ENCODE data around the gene SLC39A5. TPM values are rescaled to one million over a fixed set of nuclear protein-coding genes. Genes with fewer than 3 reads are reported as not detected.

SLC39A5 gene
- polyA plus RNA-seq, 3 donors, result 0.21 to 0.25 TPM; not detected in 1

DNA sequence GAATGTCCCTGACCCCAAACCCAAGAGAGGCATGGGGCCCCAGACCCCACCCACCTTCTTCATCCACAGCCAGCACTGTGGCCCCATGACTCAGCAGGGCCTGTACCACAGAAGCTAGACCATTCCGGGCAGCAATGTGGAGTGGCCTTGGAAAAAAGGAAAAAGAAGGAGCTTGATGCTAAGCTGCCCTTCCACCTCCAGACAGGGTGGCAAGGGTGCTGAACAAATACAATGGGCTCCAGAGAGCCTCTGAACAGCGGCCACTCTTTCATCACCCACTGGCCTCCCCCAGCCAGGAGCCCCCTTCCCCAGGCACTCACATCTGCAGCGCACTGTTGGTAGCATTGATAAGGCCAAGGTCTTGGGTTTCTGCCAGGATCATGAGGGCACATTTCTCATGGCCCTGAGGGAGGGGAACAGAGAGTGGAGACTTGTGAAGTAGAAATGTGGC lies 13.9 kb downstream of the SLC39A5 start:
- Mint-ChIP-seq H3K36me3 (peaks cover 82 to 96% of the 10 kb centered on the region in 2 donors), H3K4me3 (no peak overlapping the region), H3K27me3 (ENCODE audit: low read depth in 3 of 3) (peaks cover 0 to 2% (median 0%) of the 10 kb centered on the region in 3 donors), H3K9me3 (no peaks in the 10 kb centered on the region), H3K27ac (peak overlapping the region in 3 of 7 donors; percentile 16 to 49 (median 42)), H3K4me1 (no peaks in the 10 kb centered on the region)
- WGBS (ENCODE audit: insufficient coverage), result 88% methylated on average over 1 of the region's 3 CpGs
- no peak for DNase-seq
- Histone ChIP-seq H2AFZ (ENCODE audit: insufficient read depth, low read depth, low read length, poor library complexity, severe bottlenecking) (no peak overlapping the region), H4K20me1 (ENCODE audit: insufficient read depth, low read length) (no peaks in the 10 kb centered on the region), H3K36me3 (replicated peaks in 1 of 2; ENCODE audit: control insufficient read depth in 1 of 2, insufficient read depth in 2 of 2, low read length in 2 of 2) (peaks cover 75 to 95% of the 10 kb centered on the region in 2 donors), H3K9me3 (replicated peaks in 1 of 2; ENCODE audit: control insufficient read depth in 1 of 2, insufficient read depth in 1 of 2, low read length in 2 of 2) (no peaks in the 10 kb centered on the region), H3K4me1 (ENCODE audit: control insufficient read depth in 1 of 2, insufficient read depth in 2 of 2, low read length in 2 of 2) (no peaks in the 10 kb centered on the region), H3K27me3 (ENCODE audit: control insufficient read depth in 2 of 2, insufficient read depth in 2 of 2, low read length in 2 of 2) (no peaks in the 10 kb centered on the region), H3K79me2 (ENCODE audit: insufficient read depth, low read length) (no peaks in the 10 kb centered on the region), H3K4me2 (replicated peaks; ENCODE audit: extremely low read depth, low read length, poor library complexity, severe bottlenecking) (no peak overlapping the region), H3K9ac (ENCODE audit: insufficient read depth, low read length, poor library complexity, severe bottlenecking) (no peak overlapping the region), H3K4me3 (replicated peaks in 1 of 3; ENCODE audit: low read depth in 2 of 3, low read length in 3 of 3) (no peak overlapping the region), H3K27ac (ENCODE audit: low read depth in 1 of 2, low read length in 2 of 2) (peak overlapping the region in 1 of 2 donors; percentile 8)
- intact Hi-C loops (cut with micrococcal nuclease), result no loop called here
- TF ChIP-seq, protein P1, sequence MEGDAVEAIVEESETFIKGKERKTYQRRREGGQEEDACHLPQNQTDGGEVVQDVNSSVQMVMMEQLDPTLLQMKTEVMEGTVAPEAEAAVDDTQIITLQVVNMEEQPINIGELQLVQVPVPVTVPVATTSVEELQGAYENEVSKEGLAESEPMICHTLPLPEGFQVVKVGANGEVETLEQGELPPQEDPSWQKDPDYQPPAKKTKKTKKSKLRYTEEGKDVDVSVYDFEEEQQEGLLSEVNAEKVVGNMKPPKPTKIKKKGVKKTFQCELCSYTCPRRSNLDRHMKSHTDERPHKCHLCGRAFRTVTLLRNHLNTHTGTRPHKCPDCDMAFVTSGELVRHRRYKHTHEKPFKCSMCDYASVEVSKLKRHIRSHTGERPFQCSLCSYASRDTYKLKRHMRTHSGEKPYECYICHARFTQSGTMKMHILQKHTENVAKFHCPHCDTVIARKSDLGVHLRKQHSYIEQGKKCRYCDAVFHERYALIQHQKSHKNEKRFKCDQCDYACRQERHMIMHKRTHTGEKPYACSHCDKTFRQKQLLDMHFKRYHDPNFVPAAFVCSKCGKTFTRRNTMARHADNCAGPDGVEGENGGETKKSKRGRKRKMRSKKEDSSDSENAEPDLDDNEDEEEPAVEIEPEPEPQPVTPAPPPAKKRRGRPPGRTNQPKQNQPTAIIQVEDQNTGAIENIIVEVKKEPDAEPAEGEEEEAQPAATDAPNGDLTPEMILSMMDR (IDR thresholded peaks at IDR 0.05), result no peak

DNA sequence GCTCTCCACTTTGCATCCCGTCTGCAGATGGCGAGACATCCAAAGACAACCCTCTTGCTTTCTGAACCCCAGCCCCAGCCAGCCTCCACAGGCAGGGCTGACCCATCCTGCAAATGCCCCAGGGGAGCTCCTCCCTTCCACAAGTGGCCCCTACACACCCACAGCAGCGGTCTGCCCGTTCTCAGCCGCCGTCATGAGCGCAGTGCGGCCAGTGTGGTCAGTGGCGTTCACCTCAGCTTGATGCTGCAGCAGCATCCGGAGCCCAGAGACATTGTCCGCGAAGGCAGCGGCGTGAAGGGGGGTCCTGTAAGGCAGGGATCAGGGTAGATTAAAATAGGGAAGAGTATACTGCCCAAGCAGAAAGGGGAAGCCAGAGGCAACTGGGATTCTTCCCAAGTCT lies 14.6 kb downstream of the SLC39A5 start:
- intact Hi-C loops (cut with micrococcal nuclease), result no loop called here
- Mint-ChIP-seq H3K4me1 (no peaks in the 10 kb centered on the region), H3K9me3 (no peaks in the 10 kb centered on the region), H3K36me3 (peaks cover 85 to 97% of the 10 kb centered on the region in 2 donors), H3K27ac (no peak overlapping the region), H3K27me3 (ENCODE audit: low read depth in 3 of 3) (peaks cover 0 to 2% (median 0%) of the 10 kb centered on the region in 3 donors), H3K4me3 (no peak overlapping the region)
- H3K4me3 ChIP-seq (replicated peaks in 1 of 3; ENCODE audit: low read depth in 2 of 3, low read length in 3 of 3), result no peak overlapping the region
- no peaks in the 10 kb centered on the region for H3K4me1 ChIP-seq (ENCODE audit: control insufficient read depth in 1 of 2, insufficient read depth in 2 of 2, low read length in 2 of 2)
- no peak for DNase-seq
- no peaks in the 10 kb centered on the region for H3K9me3 ChIP-seq (replicated peaks in 1 of 2; ENCODE audit: control insufficient read depth in 1 of 2, insufficient read depth in 1 of 2, low read length in 2 of 2)
- H3K79me2 ChIP-seq (ENCODE audit: insufficient read depth, low read length), result no peaks in the 10 kb centered on the region
- H3K4me2 ChIP-seq (replicated peaks; ENCODE audit: extremely low read depth, low read length, poor library complexity, severe bottlenecking), result no peak overlapping the region
- no peaks in the 10 kb centered on the region for H4K20me1 ChIP-seq (ENCODE audit: insufficient read depth, low read length)
- 99% methylated on average over 13 of the region's 14 CpGs for WGBS (ENCODE audit: insufficient coverage)
- no peak overlapping the region for H3K27ac ChIP-seq (ENCODE audit: low read depth in 1 of 2, low read length in 2 of 2)
- H3K36me3 ChIP-seq (replicated peaks in 1 of 2; ENCODE audit: control insufficient read depth in 1 of 2, insufficient read depth in 2 of 2, low read length in 2 of 2), result peaks cover 82 to 95% of the 10 kb centered on the region in 2 donors
- H2AFZ ChIP-seq (ENCODE audit: insufficient read depth, low read depth, low read length, poor library complexity, severe bottlenecking), result no peak overlapping the region
- TF ChIP-seq, protein P1 (IDR thresholded peaks at IDR 0.05), result no peak
- no peaks in the 10 kb centered on the region for H3K27me3 ChIP-seq (ENCODE audit: control insufficient read depth in 2 of 2, insufficient read depth in 2 of 2, low read length in 2 of 2)
- H3K9ac ChIP-seq (ENCODE audit: insufficient read depth, low read length, poor library complexity, severe bottlenecking), result no peak overlapping the region

All from CD14-positive monocyte (primary cell).